ENCODE results near the gene ANO5.
"Not testable (repeated sequence)": the region's sequence is repeated elsewhere in the genome, so short reads cannot be mapped to it uniquely, and the experiment has no call there.

The ANO5 gene

GRCh38 chr11:22199243-22199642 lies 6.4 kb downstream of the ANO5 start:
- no peak for DNase-seq

DNA sequence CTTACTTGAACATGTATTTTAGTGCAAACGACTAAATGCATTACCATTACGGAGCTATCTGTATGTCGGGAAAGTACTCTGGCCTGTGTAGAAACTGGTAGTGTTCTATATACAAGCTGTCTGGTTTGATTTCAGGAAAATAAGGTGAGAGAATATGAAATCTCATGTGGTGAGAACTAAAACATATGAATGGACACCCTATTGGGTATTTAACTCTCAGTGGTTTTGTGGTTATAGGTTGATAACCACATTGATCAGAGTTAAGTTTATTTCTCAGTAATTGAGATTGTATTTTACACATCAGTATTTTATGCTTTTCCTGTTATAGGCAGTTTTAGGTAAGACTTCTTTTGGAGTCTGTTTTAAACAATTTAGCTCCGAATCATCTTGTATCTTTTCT lies 10.4 kb downstream of the ANO5 start:
- no peak for DNase-seq

GRCh38 chr11:22207162-22207561 lies 14.3 kb downstream of the ANO5 start:
- DNase-seq = no peak

- DNase-seq = no peak
These were observed 15.4 kb downstream of the ANO5 start for GRCh38 chr11:22208151-22208858.

GRCh38 chr11:22216940-22217339 lies 24.1 kb downstream of the ANO5 start:
- DNase-seq = no peak

DNA sequence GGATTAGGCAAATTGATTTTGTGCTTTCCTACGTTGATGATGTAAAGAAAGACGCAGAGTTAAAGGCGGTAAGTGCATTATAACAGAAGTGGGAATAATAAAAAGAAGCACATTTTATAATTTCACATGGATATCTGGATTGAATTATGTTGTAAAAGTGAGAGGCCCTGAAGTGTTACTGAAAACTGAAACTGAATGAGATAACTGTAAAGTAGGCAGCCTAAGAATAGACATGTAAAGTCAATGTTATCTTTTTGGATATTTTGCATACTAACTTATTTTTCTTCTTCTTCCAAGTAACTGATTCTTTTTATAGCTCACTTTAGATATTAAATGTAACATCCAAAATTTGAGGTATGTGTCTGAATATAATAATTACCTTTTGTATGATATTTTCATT lies 28.3 kb downstream of the ANO5 start:
- no peak for DNase-seq

DNA sequence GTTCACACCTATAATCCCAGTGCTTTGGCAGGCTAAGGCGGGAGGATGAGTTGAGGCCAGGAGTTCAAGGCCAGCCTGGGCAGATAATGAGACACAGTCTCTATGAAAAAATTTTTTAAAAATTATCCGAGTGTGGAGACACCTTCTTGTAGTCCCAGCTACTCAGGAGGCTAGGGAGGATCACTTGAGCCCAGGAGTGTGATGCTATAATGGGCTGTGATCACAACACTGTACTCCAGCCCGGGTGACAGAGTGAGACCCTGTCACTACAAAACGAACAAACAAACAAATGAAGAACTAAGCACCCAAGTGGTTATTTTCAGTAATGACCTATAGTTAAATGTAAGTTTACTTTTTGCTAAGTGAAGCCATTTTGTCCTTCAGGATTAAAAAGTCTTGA lies 32.3 kb downstream of the ANO5 start:
- DNase-seq = no peak

DNA sequence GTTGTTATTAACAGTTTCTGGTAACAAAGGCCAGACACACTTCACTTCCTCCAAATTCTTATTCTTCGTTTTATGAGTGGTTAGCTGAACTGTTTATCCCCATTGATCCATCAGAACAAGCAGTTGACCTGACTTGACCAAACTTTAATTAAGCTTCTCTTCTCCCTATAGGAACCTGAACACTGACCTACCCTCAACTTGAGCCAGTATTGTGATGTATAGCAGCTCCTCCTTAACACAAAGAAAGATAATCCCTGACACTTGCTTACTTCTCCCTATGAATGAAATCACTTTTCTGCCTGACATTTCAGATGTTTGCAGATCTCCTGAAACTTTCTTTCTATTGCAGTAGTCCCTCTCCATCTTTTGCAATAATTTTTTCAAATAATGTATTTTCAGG lies 41.9 kb downstream of the ANO5 start:
- DNase-seq = no peak

DNA sequence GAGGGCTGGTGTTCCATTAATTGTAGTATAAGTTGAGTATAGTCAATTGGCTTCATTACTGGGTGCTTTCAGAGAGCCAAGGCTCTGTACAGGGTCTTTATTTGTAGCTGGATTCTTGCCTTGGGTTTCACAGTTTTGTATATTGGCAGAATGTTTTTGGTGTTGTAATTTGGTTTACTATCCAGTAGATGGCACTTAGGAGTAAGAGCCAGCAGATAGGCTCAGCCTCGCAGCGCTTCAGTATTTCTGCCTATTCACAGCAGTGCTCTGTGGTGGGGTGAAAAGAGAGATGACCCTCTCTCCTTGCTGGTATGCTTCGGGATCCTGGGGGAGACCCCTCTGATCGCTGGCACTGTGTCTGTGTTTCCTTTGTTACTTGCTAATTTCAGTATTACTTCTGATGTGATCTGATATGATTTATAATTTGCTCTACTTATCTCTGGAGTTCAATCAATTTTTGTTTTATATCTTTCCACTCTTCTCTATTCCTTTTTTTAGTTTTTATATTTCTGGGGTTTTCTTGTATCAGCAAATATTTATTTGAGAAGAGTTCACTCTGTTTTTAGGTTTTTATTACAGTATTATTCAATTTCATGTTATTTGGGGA lies 52.2 kb downstream of the ANO5 start:
- DNase-seq = no peak

DNA sequence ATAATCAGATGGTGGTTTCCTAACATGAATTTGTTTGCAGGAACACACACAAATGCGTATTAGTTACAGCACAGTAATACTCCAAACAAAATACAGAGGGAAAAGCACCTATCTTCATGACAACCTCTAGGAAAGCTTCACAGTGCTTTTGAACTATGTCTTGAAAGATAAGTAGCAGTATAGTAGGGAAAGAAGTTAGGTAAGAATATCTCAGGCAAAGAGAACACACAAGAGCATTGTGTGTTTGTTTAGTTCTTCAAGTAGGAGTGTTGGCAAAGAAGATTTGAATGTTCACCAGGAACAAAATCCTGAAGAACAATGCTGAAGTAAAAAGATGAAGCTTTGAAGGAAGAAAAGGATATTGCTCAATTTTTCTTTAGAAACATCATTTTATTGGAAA lies 54.1 kb downstream of the ANO5 start:
- DNase-seq = no peak

GRCh38 chr11:22249871-22250270 lies 57.0 kb downstream of the ANO5 start:
- DNase-seq = no peak

GRCh38 chr11:22256876-22257275 lies 64.0 kb downstream of the ANO5 start:
- no peak for DNase-seq

DNA sequence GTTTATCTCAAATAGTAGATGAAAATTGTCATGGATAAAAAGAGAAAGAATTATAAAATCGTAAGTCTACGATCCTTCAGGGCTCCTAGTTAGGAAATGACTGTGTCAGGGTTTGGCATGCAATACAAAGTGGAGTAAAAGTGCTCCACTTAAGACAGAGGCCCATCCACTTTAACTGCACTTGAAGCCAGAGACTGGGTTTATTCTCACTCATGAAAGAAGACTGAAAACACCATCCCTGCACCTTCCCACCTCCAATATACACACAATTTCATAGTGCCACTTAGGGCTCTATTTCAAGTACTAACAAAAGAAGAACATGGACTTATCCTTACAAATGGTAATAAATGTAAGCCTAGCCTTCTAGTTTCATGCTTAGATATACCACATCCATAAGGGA lies 70.7 kb downstream of the ANO5 start:
- DNase-seq = no peak

- DNase-seq = not testable (repeated sequence)
These were observed 76.2 kb downstream of the ANO5 start for GRCh38 chr11:22268983-22269624.

GRCh38 chr11:22273781-22274180 lies 80.9 kb downstream of the ANO5 start:
- DNase-seq = no peak

DNA sequence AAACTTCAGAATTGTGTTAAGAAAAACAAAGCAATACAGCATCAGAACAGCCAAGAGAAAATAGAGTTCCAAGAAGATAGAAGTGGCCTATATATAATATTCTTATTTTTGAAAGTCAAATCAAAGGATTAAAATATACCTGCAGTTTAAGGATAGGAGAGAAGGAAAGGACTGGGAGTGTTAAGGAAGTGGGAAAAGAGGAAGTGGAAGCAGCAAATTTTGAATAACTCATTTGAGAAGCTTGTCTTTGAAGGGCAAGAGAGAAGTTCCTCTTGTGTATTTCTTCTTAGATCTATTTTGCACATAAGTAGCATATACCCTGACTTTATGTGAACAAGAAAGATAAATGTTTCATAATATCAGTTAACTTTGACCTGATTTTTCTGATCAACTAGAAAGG lies 82.7 kb downstream of the ANO5 start:
- no peak for DNase-seq

DNA sequence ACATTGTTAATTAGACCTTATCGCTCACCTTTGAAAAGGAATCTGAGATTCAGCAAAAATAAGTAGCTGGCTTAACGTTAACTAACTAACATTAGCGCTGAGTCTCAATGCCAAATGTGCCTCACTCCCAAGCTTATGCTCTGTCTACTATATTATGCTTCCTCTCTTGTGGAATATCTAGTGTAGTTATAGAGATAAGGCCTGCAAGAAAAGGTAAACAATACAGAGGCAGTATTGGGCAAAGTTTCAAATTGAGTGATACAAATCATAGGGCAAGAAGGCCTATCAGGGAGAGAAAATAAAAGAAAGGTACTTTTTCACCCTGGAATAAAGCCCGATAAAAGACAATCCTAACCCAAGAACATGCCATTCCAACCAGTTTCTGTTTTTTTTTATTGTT lies 83.7 kb downstream of the ANO5 start:
- DNase-seq = no peak

- DNase-seq = not testable (repeated sequence)
These were observed 92.1 kb downstream of the ANO5 start for GRCh38 chr11:22284991-22285390.

DNA sequence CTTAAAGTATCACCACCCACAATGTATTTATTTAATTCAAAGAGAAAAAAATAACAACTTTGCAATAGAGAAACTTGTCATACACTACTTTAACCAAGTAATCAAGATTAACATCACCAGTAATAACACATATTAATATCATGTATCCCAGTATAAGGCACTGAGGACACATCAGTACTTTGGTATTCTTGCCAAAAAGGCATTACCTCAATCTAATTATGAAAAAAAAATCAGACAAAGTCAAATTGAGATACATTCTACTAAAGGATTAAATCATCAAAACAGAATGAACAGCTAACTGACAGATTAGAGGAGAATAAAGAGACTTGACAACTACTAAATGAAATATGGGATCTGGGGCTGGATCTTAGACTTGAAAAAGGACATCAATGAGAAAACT lies 109.5 kb downstream of the ANO5 start:
- no peak for DNase-seq

DNA sequence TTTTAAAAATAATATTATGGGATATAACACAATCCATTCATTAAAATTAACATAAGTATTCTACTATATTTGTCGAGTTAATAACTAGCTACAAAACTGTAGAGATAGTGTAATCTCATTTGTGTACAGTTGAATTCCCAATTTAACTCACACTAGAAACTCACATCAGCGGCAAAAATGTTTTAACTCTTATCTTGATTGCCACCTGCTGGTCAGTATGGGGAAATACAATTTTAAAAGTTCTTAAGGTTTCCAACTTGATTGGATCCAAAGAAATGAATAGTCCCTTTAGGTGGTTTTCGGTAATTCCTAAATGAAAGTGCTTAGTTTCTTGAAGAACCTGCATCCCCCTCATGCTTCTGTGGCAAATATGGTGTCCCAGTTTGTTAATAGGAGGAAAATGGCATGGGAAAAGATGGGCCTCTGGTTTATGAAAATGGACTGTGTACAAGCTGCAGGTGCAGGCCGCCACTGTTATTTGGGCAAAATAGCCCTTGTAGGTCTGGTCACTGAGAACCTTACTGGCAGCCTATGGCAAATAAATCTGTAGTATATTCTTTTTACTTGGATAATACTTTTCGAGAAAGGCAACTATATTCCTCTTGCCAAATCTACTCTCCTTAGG lies 111.6 kb downstream of the ANO5 start:
- no peak for DNase-seq

DNA sequence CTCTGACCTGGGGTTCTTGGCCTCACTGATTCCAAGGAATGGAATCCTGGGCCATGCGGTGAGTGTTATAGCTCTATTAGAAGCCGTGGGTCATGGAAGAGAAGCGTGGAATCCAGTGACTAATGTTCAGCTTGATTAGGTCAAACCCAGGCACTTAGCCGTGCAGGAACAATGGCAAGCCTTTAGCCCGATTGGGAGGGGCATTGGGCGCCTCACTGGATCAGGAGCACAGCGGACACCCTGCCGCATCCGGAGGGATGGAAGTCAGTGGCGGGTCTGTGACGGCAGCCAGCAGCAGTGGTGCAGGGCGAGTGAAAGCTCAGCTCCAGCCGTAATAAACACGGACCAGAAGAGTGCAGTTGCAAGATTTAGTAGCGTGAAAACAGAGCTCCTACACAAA lies 124.8 kb downstream of the ANO5 start:
- no peak for DNase-seq

DNA sequence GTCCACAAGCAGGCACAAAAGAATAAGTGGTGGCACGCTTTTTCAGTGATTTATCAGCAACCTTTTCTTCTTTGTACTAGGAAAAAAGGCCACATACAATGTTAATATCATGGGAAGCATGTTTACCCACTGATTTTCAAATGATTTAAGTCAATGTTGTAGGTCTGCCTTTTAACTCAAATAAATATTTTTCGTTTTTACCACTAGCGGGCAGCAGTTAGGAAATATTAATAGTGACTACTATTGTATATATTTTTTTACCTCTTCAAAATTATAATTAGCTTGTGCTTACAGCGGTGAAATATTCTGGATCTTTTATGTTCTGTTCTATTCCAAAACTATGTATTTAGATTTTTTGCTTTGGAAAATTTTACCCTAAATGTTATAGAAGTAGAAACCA lies 138.9 kb downstream of the ANO5 start:
- DNase-seq = no peak

Measured in activated CD8-positive, alpha-beta memory T cell treated with anti-CD3 and anti-CD28 coated beads, Interleukin-2, amount 50 U/mL, for 4 hours (primary cell).